Measurements from ENCODE around the gene HSPD1.

Gene HSPD1

GRCh38 chr2:197499594-197500502, at the start of gene HSPD1, which contains the start of gene HSPE1:
Gene HSPD1 (minus strand): TSS chr2:197499840. CDS start chr2:197498848, 992 bp downstream.
Gene HSPE1 (plus strand): TSS chr2:197500379. CDS start chr2:197500437, 58 bp downstream.
- peak; percentile 99 for DNase-seq

DNA sequence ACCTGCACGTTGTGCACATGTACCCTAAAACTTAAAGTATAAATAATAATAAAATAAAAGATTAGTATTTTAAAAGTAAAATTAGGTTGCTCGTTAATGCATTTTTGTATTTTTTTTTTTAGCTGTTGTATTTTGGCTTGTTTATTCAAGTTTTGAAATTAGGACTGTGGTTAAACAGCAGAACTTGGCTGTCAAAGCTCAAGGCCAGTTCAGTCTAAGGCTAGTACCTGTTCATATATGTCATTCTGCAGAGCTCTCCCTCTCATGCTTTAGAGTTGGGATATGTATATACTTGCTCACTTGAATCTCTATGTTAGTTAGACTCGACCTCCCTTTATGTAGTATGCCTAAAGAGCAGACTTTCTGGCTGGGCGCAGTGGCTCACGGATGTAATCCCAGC, 48.9 kb upstream of the HSPD1 start:
- no peak for DNase-seq

GRCh38 chr2:197547163-197547900, 47.7 kb upstream of the HSPD1 start:
- DNase-seq, result no peak

- DNase-seq, result no peak
Observed at GRCh38 chr2:197543206-197543605, 43.6 kb upstream of the HSPD1 start.

GRCh38 chr2:197539734-197540133, 40.1 kb upstream of the HSPD1 start:
- DNase-seq, result no peak

- no peak for DNase-seq
Observed at GRCh38 chr2:197538412-197538811, 38.8 kb upstream of the HSPD1 start.

- peak; percentile 52 for DNase-seq
Observed at GRCh38 chr2:197517150-197517549, 17.5 kb upstream of the HSPD1 start.

GRCh38 chr2:197516393-197516761, 16.7 kb upstream of the HSPD1 start:
- DNase-seq, result peak; percentile 66

GRCh38 chr2:197515739-197516392, 16.2 kb upstream of the HSPD1 start, which contains the start of gene MOB4:
Gene MOB4 (plus strand): TSS chr2:197516066. CDS start chr2:197516087, 21 bp downstream.
- peak; percentile 98 for DNase-seq

GRCh38 chr2:197515315-197515738, 15.7 kb upstream of the HSPD1 start:
- peak; percentile 94 for DNase-seq

- peak; percentile 78 for DNase-seq
Observed at GRCh38 chr2:197514754-197515153, 15.1 kb upstream of the HSPD1 start.

DNA sequence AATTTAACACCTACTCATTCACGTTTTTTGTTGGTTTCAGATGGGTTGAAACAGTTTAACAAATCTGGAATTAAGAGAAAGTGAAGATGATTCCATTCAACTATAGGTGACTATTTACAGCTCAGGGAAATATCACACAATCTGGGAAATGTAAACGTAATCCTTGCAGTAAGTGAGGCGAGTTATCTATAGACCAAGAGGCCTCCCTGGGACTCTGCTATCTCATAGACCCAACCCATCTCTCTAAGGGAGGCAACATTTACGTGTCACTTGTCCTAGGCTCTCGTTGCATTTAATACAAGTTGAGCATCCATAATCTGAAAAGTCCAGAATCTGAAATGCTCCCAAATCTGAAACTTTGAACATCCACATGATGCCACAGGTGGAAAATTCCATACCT, 14.3 kb upstream of the HSPD1 start:
- DNase-seq, result no peak

DNA sequence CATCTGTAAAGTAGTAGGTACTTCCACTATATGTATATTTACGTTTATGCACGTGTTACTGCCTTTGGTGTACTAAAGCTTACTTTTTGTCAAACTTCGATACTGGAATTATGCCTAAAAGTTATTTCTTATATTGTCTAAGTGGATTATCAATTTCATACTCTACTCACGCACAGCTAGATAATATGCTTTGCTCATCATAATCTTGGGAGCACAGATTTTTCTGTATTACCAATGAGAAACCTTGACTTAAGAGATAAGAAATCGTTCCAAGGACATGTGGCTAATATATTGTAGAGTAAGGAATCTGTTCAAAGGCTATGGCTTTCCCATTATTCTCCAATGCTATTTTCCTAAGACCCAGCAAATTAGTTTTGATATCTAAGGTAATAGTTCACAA, 7.0 kb upstream of the HSPD1 start:
- DNase-seq, result no peak

GRCh38 chr2:197504512-197504911, 4.9 kb upstream of the HSPD1 start:
- DNase-seq, result peak; percentile 17

DNA sequence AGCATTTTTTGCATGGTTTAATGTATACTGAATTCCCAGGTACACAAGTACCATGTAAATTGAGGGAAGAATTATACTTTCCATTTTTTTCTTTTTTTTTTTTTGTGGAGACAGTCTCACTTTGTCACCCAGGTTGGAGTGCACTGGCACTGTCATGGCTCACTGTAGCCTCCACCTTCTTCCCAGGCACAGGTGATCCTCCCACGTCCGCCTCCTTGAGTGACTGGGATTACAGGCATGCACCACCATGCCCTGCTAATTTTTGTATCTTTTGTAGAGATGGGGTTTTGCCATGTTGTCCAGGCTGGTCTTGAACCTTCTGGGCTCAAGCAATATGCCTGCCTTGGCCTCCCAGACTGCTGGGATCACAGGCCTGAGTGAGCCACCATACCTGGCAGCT, 4.4 kb upstream of the HSPD1 start:
- no peak for DNase-seq

DNA sequence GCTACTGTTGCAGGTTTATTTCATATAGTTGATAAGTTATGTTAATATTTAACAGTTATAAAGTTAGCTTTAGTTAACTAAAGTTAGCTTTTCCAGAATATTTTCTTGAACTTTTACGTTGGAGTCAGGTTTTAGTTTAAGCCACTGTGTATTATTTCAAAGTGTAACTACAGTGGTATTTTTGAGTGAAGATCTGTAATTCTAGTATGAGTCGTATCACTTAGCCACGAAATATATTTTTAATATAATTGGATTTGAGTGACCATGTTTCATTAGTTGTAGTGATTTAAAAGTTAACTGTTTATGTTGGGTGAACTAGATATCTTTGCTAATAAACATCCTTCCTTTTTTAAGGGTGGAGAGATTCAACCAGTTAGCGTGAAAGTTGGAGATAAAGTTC, 3.0 kb upstream of the HSPD1 start:
- DNase-seq, result no peak

GRCh38 chr2:197502201-197502600, 2.6 kb upstream of the HSPD1 start:
- no peak for DNase-seq

- DNase-seq, result peak; percentile 43
Observed at GRCh38 chr2:197500503-197501131, 977 bp upstream of the HSPD1 start.

DNA sequence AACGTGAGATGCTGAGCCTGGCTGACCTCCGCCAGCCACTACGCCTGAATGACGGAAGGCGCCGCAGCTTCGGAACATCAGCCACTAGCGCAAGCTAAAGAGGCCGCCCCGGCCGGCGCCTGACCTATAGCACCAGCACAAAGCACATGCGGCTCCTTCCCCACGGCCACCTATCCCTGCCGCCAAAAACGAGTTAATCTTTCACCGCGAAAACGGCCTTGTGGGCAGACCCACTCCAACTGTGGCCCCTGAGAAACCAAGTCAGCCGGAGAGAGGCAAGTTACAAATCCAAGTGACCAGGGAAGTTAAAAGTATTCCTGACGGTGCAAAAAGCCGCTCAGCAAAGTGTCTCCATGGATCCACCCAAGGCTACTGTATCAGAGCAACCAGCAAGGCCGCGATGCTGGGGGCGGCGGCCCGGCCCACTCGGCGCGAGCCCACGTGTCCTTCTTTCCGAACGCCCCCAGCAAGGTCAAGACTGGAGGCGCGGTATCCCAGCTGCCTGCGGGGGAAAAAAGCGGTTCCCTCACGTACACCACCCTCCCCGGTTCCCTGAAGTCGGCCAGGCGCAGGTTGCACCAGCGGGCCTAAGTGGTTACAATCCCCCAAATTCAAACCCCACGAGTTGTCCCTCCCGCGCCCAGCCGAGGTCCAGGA, 575 bp downstream of the HSPD1 start:
- DNase-seq, result peak; percentile 68

DNA sequence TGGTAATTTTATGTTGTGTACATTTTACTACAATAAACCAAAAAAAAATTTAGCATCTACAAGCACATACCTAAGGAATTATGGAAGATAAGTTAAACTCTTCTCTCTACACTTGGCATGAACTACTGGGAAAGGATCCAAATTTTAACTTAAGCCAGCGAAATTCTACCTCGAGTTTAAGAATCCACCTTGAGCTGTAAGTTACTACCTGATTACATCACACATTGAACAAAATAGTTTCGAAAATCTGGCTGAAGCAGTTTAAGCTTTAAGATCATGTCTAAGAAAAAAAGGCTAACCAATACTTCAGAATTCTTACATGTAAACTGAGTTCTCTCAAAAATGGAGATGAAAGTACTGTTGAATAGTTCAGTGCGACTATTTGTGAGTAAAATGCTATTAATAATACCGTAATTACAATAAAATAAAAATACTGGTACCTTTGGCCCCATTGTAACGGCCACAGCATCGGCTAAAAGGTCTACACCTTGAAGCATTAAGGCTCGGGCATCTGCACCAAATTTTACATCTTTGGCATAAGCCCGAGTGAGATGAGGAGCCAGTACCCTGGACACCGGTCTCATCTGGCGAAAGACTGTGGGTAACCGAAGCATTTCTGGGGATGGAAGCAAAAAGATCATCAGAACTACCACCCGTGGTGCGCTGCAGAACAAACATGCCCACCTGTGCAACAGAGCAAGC, 1.3 kb downstream of the HSPD1 start:
- no peak for DNase-seq

DNA sequence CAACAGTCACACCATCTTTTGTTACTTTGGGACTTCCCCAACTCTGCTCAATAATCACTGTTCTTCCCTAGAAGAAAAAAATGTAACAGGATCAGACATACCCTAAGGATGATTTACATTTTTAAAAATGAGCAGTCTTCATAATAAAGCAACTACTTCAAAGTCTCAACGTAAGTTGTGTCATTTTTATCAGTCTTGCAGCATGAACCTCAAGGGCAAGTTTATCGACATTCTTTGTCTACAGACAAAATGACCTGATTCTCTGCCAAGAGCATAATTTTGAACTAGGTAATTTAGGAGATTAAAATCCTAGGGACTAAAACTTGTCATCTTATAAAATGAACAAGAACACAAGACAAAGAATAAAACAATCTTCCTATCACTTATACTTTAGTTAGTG, 2.3 kb downstream of the HSPD1 start:
- DNase-seq, result no peak

GRCh38 chr2:197496695-197497094, 2.9 kb downstream of the HSPD1 start:
- no peak for DNase-seq
